Endothelial cell of umbilical vein (primary cell): ENCODE data around the gene GIPC1. TPM values are rescaled to one million over a fixed set of nuclear protein-coding genes. Genes with fewer than 3 reads are reported as not detected.
A peak's percentile ranks its signal among the peaks of the same experiment; 100 is the strongest.

Experiments used
- BruUV-seq: library from RNA; stranded (reverse); fragments of 400-500 nt; replicated peaks from 2 replicates; lab custom pipeline; 2021; lab: Mats Ljungman, UMichigan
- CTCF ChIA-PET: fragments of 300-600, 350-600 bp; sonication (Branson Sonifier 250); formaldehyde crosslinking; loops from one replicate; lab custom pipeline; 2021; ENCODE audit warnings: antibody characterized with exemption, inconsistent platforms; lab: Charles Lee
- POLR2A ChIA-PET: fragments of 300-600, 350-600 bp; sonication (Branson Sonifier 250); formaldehyde crosslinking; loops from one replicate; lab custom pipeline; 2021; ENCODE audit warnings: antibody characterized with exemption, inconsistent platforms; lab: Charles Lee
- DNase-seq: peaks from one replicate; pipeline ENCODE4 v3.0.0-alpha.2; 2011; ENCODE audit warnings: low read depth, low spot score
- FAIRE-seq: peaks from 2 replicates; lab custom pipeline; 2011; peaks lifted over from hg19 to GRCh38; lab: Jason Lieb, UNC
- H2AFZ ChIP-seq: 2 replicates; pipeline ENCODE4 v1.6.0; 2012; ENCODE audit warnings: low read depth, low read length, control low read depth, inconsistent platforms
- H3K27ac ChIP-seq: 2 replicates; pipeline ENCODE4 v1.5.1; 2011; ENCODE audit warnings: low read depth, mild to moderate bottlenecking, control low read depth, low read length, moderate library complexity; ENCODE audit not compliant: insufficient read depth
- H3K27me3 ChIP-seq, 2 experiments: 2 replicates each; pipeline versions ENCODE4 v1.6.0 to v1.6.1; 2011; ENCODE audit warnings: low read length in 2 of 2, mixed read lengths in 1 of 2; ENCODE audit not compliant: control insufficient read depth in 2 of 2, insufficient read depth in 2 of 2
- H3K36me3 ChIP-seq, 2 experiments: 2 replicates in 1 of 2; 3 replicates in 1 of 2; pipeline ENCODE4 v1.5.1; 2011; ENCODE audit warnings: low read length in 2 of 2, mild to moderate bottlenecking in 1 of 2, moderate library complexity in 1 of 2; ENCODE audit not compliant: control insufficient read depth in 2 of 2, insufficient read depth in 2 of 2; ENCODE audit errors: extremely low read depth in 1 of 2
- H3K4me1 ChIP-seq: 3 replicates; pipeline ENCODE4 v1.5.1; 2011; ENCODE audit warnings: mild to moderate bottlenecking, low read length; ENCODE audit not compliant: control insufficient read depth, insufficient read depth; ENCODE audit errors: extremely low read depth
- H3K4me2 ChIP-seq: 2 replicates; pipeline ENCODE4 v1.6.1; 2011; ENCODE audit warnings: low read length, control low read depth, mixed read lengths; ENCODE audit not compliant: insufficient read depth
- H3K4me3 ChIP-seq, 3 experiments: fragments of 200-600 bp in 1 of 3; sonication (generic), shearing (Covaris generic) in 1 of 3; replicated peaks in 1 of 3; 2 replicates each; pipeline ENCODE4 v1.5.1; 2011 to 2016; ENCODE audit warnings: control low read depth in 3 of 3, low read length in 3 of 3, mild to moderate bottlenecking in 2 of 3, inconsistent platforms in 1 of 3, low read depth in 1 of 3, moderate library complexity in 1 of 3; ENCODE audit not compliant: insufficient read depth in 1 of 3
- H3K79me2 ChIP-seq: 2 replicates; pipeline ENCODE4 v1.6.0; 2012; ENCODE audit warnings: low read length, inconsistent platforms; ENCODE audit not compliant: control insufficient read depth, insufficient read depth
- H3K9ac ChIP-seq: replicated peaks from 2 replicates; pipeline ENCODE3; 2011; ENCODE audit warnings: low read length, control low read depth; ENCODE audit not compliant: insufficient read depth; ENCODE audit errors: extremely low read depth
- H3K9me1 ChIP-seq: replicated peaks from 3 replicates; pipeline ENCODE4 v1.6.0; 2011; ENCODE audit warnings: mild to moderate bottlenecking, low read length; ENCODE audit not compliant: control insufficient read depth, insufficient read depth; ENCODE audit errors: extremely low read depth
- H3K9me3 ChIP-seq: replicated peaks from 2 replicates; pipeline ENCODE4 v1.5.1; 2012; ENCODE audit warnings: low read length, inconsistent platforms; ENCODE audit not compliant: control insufficient read depth, insufficient read depth
- H4K20me1 ChIP-seq: replicated peaks from 2 replicates; pipeline ENCODE3; 2011; ENCODE audit warnings: mild to moderate bottlenecking, low read length; ENCODE audit not compliant: control insufficient read depth, insufficient read depth; ENCODE audit errors: extremely low read depth
- CTCF ChIP-seq, 2 donors: IDR thresholded peaks; 1 replicate in 1 of 2; 2 replicates in 1 of 2; pipeline ENCODE4 v1.5.1; 2011; ENCODE audit warnings: low read length in 2 of 2, mild to moderate bottlenecking in 2 of 2, moderate library complexity in 2 of 2, control low read depth in 1 of 2, inconsistent platforms in 1 of 2, low read depth in 1 of 2; ENCODE audit not compliant: insufficient read depth in 1 of 2; ENCODE audit errors: extremely low read depth in 1 of 2
- EZH2 ChIP-seq: IDR thresholded peaks from 2 replicates; pipeline ENCODE4 v1.6.1; 2012; ENCODE audit warnings: borderline replicate concordance, low read depth, mild to moderate bottlenecking, moderate library complexity, low read length, inconsistent platforms; ENCODE audit not compliant: severe bottlenecking
- FOS ChIP-seq: IDR thresholded peaks from 2 replicates; pipeline ENCODE4 v1.6.1; 2011; ENCODE audit warnings: mild to moderate bottlenecking, low read length, moderate library complexity, borderline replicate concordance; ENCODE audit not compliant: insufficient read depth
- GATA2 ChIP-seq: IDR thresholded peaks from 2 replicates; pipeline ENCODE4 v1.7.0; 2011; ENCODE audit warnings: low read depth, mild to moderate bottlenecking, moderate library complexity, mixed read lengths, low read length; ENCODE audit not compliant: insufficient read length, insufficient read depth
- JUN ChIP-seq: IDR thresholded peaks from 2 replicates; pipeline ENCODE4 v1.6.1; 2011; ENCODE audit warnings: borderline replicate concordance, low read depth; ENCODE audit not compliant: insufficient read length, insufficient read depth
- MAX ChIP-seq: IDR thresholded peaks from 2 replicates; pipeline ENCODE4 v1.6.1; 2011; ENCODE audit not compliant: insufficient read depth, insufficient read length
- MYC ChIP-seq: IDR thresholded peaks from one replicate; pipeline ENCODE4 v1.6.1; 2011; ENCODE audit warnings: mild to moderate bottlenecking, low read depth, low read length
- POLR2A ChIP-seq: IDR thresholded peaks from 2 replicates; pipeline ENCODE4 v1.6.1; 2012; ENCODE audit warnings: low read depth, mild to moderate bottlenecking, control low read depth, low read length
- POLR2AphosphoS5 ChIP-seq: IDR thresholded peaks from 2 replicates; pipeline ENCODE4 v1.6.1; 2012; ENCODE audit warnings: low read depth, mild to moderate bottlenecking, control low read depth, low read length, moderate library complexity; ENCODE audit not compliant: insufficient read depth
- dilution Hi-C: fragments of 300-500 bp; cut with MboI; formaldehyde crosslinking; loops from one replicate; pipeline ENCODE4 v1.15.0; 2019; ENCODE audit warnings: low sequenced_read_pairs; ENCODE audit not compliant: extremely low pct_ligation_motif_present
- intact Hi-C: fragments of 100-400 bp; cut with micrococcal nuclease; formaldehyde crosslinking; loops from one replicate; pipeline ENCODE4 v1.10.0; 2022
- polyA plus RNA-seq, 4 experiments: library from polyadenylated mRNA; depleted of rRNA in 3 of 4; stranded (reverse) in 3 of 4; unstranded in 1 of 4; fragments of >200 nt; gene quantifications; 2 replicates each; pipeline versions ENCODE4 v1.2.1 to v1.2.3, GENCODE V29; 2011 to 2012; ENCODE audit warnings: missing spikeins in 1 of 4
- total RNA-seq: library from RNA; stranded (reverse); gene quantifications from 2 replicates; pipeline ENCODE4 v1.2.3, GENCODE V29; 2021

Gene GIPC1
- total and polyA plus RNA-seq, 2 donors (not counting 3 experiments of a cell fraction or from before 2014, with no cell fraction given) = 108 to 141 TPM

- BruUV-seq = no TSS peak
- ChIA-PET CTCF (interaction anchor here (1.0 to 1.3 kb wide), 2 partner anchors 18 to 22 kb away, joined by 3 to 6 read pairs; no protein-coding TSS in a partner anchor), POLR2A (no interaction called here)
- Histone ChIP-seq H3K27me3 (no peaks in the 10 kb centered on the region), H2AFZ (no peak overlapping the region), H3K4me3 (no peak overlapping the region), H3K9ac (no peak overlapping the region), H4K20me1 (no peaks in the 10 kb centered on the region), H3K9me1 (no peaks in the 10 kb centered on the region), H3K36me3 (peaks cover 16 to 50% of the 10 kb centered on the region in 2 experiments), H3K27ac (no peak overlapping the region), H3K79me2 (no peaks in the 10 kb centered on the region), H3K4me1 (no peaks in the 10 kb centered on the region), H3K4me2 (no peak overlapping the region), H3K9me3 (no peaks in the 10 kb centered on the region)
- dilution Hi-C loops = no loop called here
- no peak for TF ChIP-seq POLR2A
- no peak for TF ChIP-seq POLR2AphosphoS5
- no peak for TF ChIP-seq FOS
- no peak for TF ChIP-seq GATA2
- no peak for TF ChIP-seq MAX
- no peak for TF ChIP-seq JUN
- no peak for TF ChIP-seq MYC
- TF ChIP-seq CTCF (IDR thresholded peaks at IDR 0.05; ENCODE audit: extremely low read depth in 1 of 2, insufficient read depth in 1 of 2, low read depth in 1 of 2, low read length in 2 of 2) = no peak
- no peak for TF ChIP-seq EZH2
- FAIRE-seq (peak; percentile 57), DNase-seq (peak; percentile 65)
- intact Hi-C loops = loop anchor here (1.0 kb wide), 1 partner anchor 10 kb away; no protein-coding TSS in a partner anchor
These were observed 45.6 kb downstream of the GIPC1 start for GRCh38 chr19:14450168-14450874.
